Ammon's horn (tissue), 1 donor: Measurements from ENCODE around the gene KLHDC7A.
"Not testable (repeated sequence)": the region's sequence is repeated elsewhere in the genome, so short reads cannot be mapped to it uniquely, and the experiment has no call there.

Experiments used
- DNase-seq: peaks from one replicate; pipeline ENCODE4 v3.0.0-alpha.2; 2016; ENCODE audit warnings: low spot score

KLHDC7A gene

GRCh38 chr1:18480315-18481189 lies at the start of gene KLHDC7A:
Gene KLHDC7A (plus strand): TSS chr1:18480930. CDS start chr1:18480982, 52 bp downstream.
- DNase-seq = peak; percentile 5

DNA sequence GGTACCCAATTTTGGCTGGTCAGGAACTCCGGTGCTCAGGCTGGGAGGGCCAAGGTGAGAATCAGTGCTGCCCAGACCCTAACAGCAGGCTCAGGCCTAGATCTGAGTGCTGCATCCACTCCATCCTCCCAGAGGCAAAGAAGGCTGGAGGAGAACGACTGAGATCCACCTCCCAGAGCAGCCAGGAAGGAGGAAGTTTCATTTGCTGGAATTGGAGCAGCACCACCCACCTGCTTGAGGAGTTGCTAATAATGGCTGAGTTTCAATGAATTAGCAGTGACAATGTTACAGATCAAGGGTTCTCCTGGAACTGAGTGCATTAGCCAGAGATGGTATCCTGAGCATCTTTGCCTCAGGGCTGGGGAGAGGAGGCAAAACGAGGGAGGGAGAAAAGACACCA lies 46.7 kb upstream of the KLHDC7A start:
- DNase-seq = no peak

DNA sequence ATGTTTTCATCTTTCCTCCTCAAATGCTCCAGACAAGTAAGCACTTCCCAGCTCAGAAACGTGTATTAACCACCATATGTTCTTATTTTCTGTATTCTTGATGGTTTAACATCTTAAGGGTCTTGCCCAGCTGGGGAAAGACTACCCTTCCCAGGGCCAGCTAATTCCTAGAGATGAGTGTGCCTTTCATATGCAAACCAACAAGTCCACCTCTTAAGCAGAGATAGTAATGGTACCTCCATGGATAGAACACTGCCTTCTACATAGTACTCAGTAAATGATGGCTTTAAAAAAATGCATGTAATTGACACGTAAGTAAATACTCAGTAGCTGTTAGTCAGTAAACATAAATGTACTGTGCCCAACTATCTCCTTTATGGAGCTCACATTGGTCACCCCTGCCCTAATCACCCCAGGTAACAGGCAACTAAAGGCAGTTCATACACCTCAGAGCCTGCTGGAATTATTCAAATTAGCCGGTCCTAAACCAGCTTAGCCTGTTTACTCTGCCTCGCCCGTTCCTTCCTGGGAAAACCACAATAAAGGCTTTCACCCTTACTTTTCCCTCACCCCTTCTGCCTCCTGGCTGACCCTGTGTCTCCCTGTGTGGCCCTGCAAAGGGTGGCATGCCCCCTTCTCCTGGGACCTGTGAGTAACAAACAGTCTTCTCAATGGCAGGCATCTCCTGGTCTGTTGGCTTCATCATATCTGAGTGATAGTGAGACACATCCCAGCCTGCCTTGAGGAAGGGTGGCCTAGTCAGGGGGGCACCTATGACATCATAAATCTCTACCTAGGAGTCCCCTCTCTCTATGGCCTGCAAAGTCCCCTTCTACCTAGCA lies 40.1 kb upstream of the KLHDC7A start:
- DNase-seq = no peak

DNA sequence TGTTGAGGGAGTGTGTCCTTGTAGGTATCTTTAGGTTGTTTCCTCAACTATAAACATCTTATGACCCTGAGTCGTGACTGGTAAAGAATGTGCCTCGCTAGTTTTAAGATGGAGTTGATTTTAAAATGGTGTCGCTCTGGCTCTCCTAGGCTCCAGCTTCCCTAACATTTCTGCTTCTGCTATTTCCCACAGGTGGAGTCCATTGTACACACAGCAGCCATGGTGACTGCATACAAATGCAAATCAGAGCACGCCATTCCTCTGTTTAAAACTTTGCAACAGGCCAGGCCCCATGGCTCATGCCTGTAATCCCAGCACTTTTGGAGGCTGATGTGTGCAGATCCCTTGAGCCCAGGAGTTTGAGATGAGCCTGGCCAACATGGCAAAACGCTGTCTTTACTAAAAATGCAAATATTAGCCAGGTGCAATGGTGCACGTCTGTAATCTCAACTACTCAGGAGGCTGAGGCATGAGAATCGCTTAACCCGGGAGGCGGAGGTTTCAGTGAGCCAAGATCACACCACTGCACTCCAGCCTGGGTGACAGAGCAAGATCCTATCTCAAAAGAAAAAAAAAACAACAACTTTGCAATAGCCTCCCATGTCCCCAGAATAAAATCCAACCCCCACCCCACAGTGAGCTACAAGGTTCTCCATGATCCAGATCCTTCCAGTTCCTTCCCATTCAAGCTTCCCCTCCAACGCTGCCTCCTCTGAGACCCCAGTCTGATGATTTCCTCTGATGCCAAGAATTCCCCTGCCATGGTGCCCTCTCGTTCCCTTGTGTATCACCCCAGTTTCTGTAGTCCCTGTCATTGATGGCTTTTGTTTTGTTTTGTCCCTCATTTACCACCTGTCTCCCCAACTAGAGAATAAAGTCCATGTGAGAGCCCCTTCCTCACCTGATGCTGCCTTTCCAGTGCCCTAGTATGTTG lies 36.9 kb upstream of the KLHDC7A start:
- DNase-seq = no peak

DNA sequence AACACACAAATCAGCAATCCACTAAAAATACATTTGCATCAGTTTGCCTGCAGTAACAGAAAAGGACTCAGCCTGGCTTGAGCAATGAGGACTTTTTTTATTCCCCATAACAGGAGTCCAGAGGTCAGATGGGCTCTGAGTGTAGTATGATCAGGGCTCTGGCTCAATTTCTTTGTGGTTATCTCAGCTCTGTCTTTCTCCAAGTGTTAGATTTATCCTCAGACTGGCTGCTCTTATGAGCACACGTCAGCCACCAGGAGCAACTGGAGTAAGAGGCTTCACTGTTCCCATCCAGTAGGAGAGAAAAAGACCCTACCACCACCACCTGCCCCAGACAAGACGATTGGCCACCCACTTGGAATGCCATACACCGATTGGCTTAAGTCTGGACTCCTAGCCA lies 36.2 kb upstream of the KLHDC7A start:
- no peak for DNase-seq

- DNase-seq = no peak
These were observed 34.0 kb upstream of the KLHDC7A start for GRCh38 chr1:18446751-18447150.

- no peak for DNase-seq
These were observed 33.1 kb upstream of the KLHDC7A start for GRCh38 chr1:18447509-18448220.

DNA sequence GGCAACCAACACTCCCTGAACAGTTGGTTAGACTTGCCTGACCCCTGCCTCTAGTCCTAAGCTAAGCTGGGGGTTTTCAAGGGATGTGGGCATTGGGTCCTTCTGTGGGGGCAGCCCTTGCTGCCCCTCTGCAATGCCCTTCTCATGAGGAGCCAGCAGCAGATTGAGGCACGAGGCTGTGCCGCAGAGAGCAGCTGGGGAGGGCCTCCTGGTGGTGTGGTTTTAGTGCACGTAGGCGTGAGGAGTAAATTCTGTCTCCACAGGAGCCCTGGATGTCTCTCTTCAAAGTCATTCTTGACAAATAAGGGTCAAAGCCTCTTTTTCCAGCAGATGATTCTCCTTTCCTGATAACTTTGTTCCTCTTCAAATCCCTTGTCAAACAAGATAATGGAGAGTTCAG lies 31.8 kb upstream of the KLHDC7A start:
- DNase-seq = no peak

DNA sequence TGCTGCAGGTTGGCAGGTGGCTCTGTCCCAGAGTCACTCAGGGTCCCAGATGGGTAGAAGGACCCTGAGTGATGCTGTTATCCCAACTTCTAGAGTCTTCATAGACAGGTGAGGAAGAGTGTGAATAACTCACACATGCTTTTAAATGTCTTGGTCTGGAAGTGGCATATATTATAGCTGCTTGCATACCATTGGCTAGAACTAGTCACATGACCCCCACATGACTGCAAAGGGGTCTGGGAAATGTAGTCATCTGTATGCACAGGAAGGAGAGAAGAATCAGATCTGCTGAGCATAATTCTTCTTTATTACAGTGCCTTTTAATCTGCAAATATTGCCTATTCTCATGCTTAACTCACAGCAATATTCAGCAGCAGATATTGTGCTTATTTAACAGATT lies 28.2 kb upstream of the KLHDC7A start:
- no peak for DNase-seq

- DNase-seq = no peak
These were observed 22.3 kb upstream of the KLHDC7A start for GRCh38 chr1:18458133-18459092.

- DNase-seq = no peak
These were observed 19.1 kb upstream of the KLHDC7A start for GRCh38 chr1:18461656-18462055.

DNA sequence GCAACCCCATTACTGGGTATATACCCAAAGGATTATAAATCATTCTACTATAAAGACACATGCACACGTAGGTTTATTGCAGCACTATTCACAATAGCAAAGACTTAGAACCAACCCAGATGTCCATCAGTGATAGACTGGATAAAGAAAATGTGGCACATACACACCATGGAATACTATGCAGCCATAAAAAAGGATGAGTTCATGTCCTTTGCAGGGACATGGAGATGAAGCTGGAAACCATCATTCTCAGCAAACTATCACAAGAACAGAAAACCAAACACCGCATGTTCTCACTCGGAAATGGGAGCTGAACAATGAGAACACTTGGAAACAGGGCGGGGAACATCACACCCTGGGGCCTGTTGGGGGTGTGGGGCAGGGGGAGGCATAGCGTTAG lies 18.2 kb upstream of the KLHDC7A start:
- DNase-seq = not testable (repeated sequence)

- DNase-seq = no peak
These were observed 17.7 kb upstream of the KLHDC7A start for GRCh38 chr1:18463063-18463462.

DNA sequence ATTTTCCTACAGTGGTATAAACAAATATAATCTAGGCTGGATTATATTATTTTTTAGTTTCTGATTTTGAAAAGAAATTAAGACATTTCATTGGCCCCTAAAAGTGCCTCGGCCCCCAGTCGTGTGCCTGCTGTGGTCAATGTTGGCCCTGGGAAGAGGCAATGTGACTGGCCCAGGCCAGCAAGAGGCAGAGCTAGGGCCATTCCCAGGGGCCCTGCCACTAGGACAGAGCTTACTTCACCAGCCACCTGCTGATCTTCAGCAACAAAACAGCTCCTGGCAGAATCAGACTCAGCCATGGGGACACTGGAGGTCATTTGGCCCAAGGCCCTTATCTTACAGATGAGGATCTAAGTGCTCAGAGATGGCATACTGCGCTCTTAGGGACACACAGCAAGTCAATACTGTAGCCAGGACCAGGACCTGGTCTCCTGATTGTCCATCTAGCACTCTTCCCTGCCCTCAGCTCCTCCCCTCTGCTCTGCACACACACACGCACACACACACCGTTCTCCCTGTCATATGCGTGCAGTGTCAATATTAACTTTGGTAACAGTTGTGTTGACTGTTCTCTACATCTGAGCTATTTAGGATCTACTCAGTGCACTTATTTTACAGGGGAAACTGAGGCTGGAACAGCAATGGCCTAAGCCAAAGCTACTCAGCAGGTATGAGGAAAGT lies 16.6 kb upstream of the KLHDC7A start:
- DNase-seq = no peak

- no peak for DNase-seq
These were observed 16.1 kb upstream of the KLHDC7A start for GRCh38 chr1:18464665-18465050.

DNA sequence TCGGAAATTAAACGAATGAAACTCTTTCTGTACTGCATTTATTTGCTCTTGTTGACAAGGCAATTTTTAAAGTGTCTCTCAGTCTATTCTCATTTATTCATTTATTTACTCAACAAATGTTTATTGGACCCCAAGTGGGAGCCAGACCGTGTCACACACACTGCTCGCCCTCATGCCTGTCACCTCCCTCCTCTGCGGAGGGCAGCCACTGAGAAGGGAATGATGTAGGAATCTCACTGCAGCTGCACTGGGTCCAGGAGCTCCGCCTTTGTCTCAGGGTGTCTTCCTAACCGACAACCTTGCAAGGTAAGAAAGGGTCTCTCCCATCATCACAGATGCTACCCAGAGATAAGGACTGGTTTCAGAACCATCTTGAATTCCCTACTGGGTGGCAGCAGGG lies 14.1 kb upstream of the KLHDC7A start:
- no peak for DNase-seq

DNA sequence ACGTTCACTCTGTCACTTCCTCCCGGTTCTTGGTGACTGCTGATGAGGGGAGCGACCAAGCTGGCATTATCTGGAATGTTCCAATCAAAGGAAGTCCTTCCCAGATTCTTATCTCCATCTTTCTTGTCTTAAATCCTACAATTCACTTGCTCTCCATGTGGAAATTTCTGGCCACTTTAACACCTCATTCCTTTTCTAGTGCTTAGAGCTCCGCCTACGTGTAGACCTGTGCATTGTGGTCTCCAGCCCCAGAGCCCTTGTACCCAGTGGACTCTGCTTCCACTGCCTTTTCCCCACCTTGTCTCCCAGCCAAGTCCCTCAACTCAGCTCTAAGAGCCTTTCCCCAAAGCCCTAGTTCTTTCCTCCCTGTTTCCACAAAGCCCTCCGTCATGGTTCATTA lies 12.2 kb upstream of the KLHDC7A start:
- no peak for DNase-seq

GRCh38 chr1:18469514-18469913 lies 11.2 kb upstream of the KLHDC7A start:
- DNase-seq = no peak

DNA sequence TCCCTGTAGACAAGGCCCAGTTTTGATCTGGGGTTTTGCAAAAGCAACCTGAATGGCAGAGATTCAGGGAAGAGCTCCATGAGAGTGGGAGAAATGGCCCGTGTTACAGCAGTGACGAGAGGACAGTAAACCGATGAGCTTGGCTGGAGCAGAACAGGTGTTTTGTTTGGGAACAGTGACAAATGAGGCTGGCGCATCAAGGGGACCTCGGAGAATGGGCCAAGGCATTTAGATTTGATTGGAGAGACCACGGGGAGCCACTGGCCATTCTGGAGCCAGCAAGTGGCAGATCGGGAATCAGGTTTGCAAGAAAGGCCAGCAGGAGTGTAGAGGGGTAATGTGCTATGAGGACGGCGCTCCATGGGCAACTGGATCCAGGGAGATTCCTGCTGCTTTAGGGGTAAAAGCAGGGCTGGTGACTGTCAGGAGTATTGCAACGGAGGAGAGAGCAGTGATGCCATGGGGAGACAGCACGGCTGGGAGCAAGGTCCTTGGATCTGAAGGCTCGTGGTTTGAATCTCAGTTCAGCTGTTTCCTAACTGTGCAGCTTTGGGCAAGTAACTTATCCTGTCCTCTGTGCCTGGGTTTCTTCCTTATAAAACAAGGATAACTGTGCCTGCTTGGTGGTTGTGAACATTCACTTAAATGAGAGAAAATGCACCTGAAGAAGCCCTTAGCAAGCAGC lies 9.9 kb upstream of the KLHDC7A start:
- no peak for DNase-seq
